NB4 (cell line): ENCODE data around the gene ZNHIT2.

Experiments used
- MAX ChIP-seq: IDR thresholded peaks from 2 replicates; pipeline ENCODE4 v1.6.1; 2011; ENCODE audit warnings: low read depth, low read length
- POLR2A ChIP-seq: IDR thresholded peaks from 2 replicates; pipeline ENCODE4 v1.6.1; 2011; ENCODE audit warnings: mild to moderate bottlenecking; ENCODE audit not compliant: insufficient read length; ENCODE audit errors: extremely low read depth

GRCh38 chr11:65165410-65166317 is 48.2 kb upstream of the ZNHIT2 start:
- no peak for TF ChIP-seq MAX
- no peak for TF ChIP-seq POLR2A
